Left lung (tissue), 10 donors: ENCODE results near the gene ZNF644. TPM values are rescaled to one million over a fixed set of nuclear protein-coding genes. Genes with fewer than 3 reads are reported as not detected.
A peak's percentile ranks its signal among the peaks of the same experiment; 100 is the strongest.

Experiments
- ATAC-seq: fragments of 200-7000 bp; cut with Tn5 transposase; one replicate; pipeline ENCODE4 v1.9.1; 2020; ENCODE audit warnings: moderate library complexity
- DNase-seq, 4 donors: peaks; one replicate each; pipeline ENCODE4 v3.0.0-alpha.2; 2013 to 2020
- H3K27ac ChIP-seq, 2 donors: fragments of 200-600 bp; sonication (generic) in 1 of 2; one replicate each; pipeline versions ENCODE4 v1.5.0 to v1.8.0; 2020 to 2021
- H3K27me3 ChIP-seq, 2 donors: fragments of 200-600 bp; sonication (generic) in 1 of 2; one replicate each; pipeline versions ENCODE4 v1.5.0 to v1.8.0; 2020 to 2021
- H3K36me3 ChIP-seq, 2 donors: fragments of 200-600 bp; sonication (generic) in 1 of 2; one replicate each; pipeline versions ENCODE4 v1.5.0 to v1.8.0; 2020 to 2021
- H3K4me1 ChIP-seq, 2 donors: fragments of 200-600 bp; one replicate each; pipeline ENCODE4 v1.8.0; 2021
- H3K4me3 ChIP-seq, 2 donors: fragments of 200-600 bp; sonication (generic) in 1 of 2; one replicate each; pipeline versions ENCODE4 v1.5.0 to v1.8.0; 2020 to 2021; ENCODE audit warnings: mild to moderate bottlenecking in 1 of 2
- H3K9me3 ChIP-seq, 2 donors: fragments of 200-600 bp; sonication (generic) in 1 of 2; one replicate each; pipeline versions ENCODE4 v1.5.0 to v1.8.0; 2020 to 2021
- CTCF ChIP-seq, 2 donors: fragments of 200-600 bp; sonication (generic) in 1 of 2; IDR thresholded peaks; one replicate each; pipeline versions ENCODE4 v1.5.0 to v1.8.0; 2021; ENCODE audit warnings: antibody characterized with exemption in 2 of 2
- intact Hi-C, 2 donors: fragments of 100-400 bp; cut with DNase I; formaldehyde crosslinking; loops; one replicate each; pipeline versions ENCODE4 v1.11.2 to v1.14.2; 2022
- polyA plus RNA-seq, 6 donors: library from polyadenylated mRNA; unstranded; fragments of 120-200 nt; gene quantifications; one replicate each; pipeline ENCODE4 v1.2.1, GENCODE V29; 2013; ENCODE audit not compliant: insufficient read length in 6 of 6
- total RNA-seq, 2 donors: library from RNA; stranded (reverse); fragmentation: NEBNext Ultra II Directional; extraction: Animal tissue kit (Norgen Biotek cat#: 25700); gene quantifications; one replicate each; pipeline ENCODE4 v1.2.1, GENCODE V29; 2021
- donor health status: DM: no; HTN: yes; CAD: no.
- donor health status: DM: no; HTN: no; CAD: no.

Gene ZNF644
- total and polyA plus RNA-seq, 8 donors, result 52.6 to 73.0 (median 65.5) TPM

GRCh38 chr1:91014475-91014874 lies 7.4 kb downstream of the ZNF644 start:
- no peaks in the 10 kb centered on the region for H3K9me3 ChIP-seq
- no peak overlapping the region for H3K27ac ChIP-seq
- H3K4me1 ChIP-seq, result peaks cover 9 to 75% of the 10 kb centered on the region in 2 donors
- H3K4me3 ChIP-seq, result no peak overlapping the region
- intact Hi-C loops, result no loop called here
- DNase-seq (no peak), ATAC-seq (no peak)
- no peaks in the 10 kb centered on the region for H3K36me3 ChIP-seq
- TF ChIP-seq CTCF (IDR thresholded peaks at IDR 0.05), result no peak
- H3K27me3 ChIP-seq, result no peaks in the 10 kb centered on the region

GRCh38 chr1:91013302-91013701 lies 8.5 kb downstream of the ZNF644 start:
- no peak for DNase-seq
- no peak for ATAC-seq
- TF ChIP-seq CTCF (IDR thresholded peaks at IDR 0.05), result no peak

GRCh38 chr1:91012196-91012595 lies 9.6 kb downstream of the ZNF644 start:
- ATAC-seq, result peak; percentile 15
- H3K9me3 ChIP-seq, result no peaks in the 10 kb centered on the region
- no peak overlapping the region for H3K4me3 ChIP-seq
- no peak for DNase-seq
- H3K27ac ChIP-seq, result no peak overlapping the region
- peaks cover 6 to 55% of the 10 kb centered on the region in 2 donors for H3K4me1 ChIP-seq
- no peaks in the 10 kb centered on the region for H3K27me3 ChIP-seq
- H3K36me3 ChIP-seq, result no peaks in the 10 kb centered on the region
- intact Hi-C loops, result no loop called here
- TF ChIP-seq CTCF (IDR thresholded peaks at IDR 0.05), result no peak

More at GRCh38 chr1:91013302-91013701, 8.5 kb downstream of the ZNF644 start:
- Histone ChIP-seq H3K27me3 (no peaks in the 10 kb centered on the region), H3K4me1 (peaks cover 8 to 63% of the 10 kb centered on the region in 2 donors), H3K4me3 (no peak overlapping the region), H3K36me3 (no peaks in the 10 kb centered on the region), H3K27ac (no peak overlapping the region), H3K9me3 (no peaks in the 10 kb centered on the region)
- intact Hi-C loops, result no loop called here

GRCh38 chr1:91011726-91012125 lies 10.1 kb downstream of the ZNF644 start:
- H3K4me1 ChIP-seq, result peaks cover 3 to 50% of the 10 kb centered on the region in 2 donors
- H3K27me3 ChIP-seq, result no peaks in the 10 kb centered on the region
- H3K4me3 ChIP-seq, result no peak overlapping the region
- intact Hi-C loops, result no loop called here
- DNase-seq, result no peak
- no peaks in the 10 kb centered on the region for H3K36me3 ChIP-seq
- ATAC-seq, result peak; percentile 56
- no peaks in the 10 kb centered on the region for H3K9me3 ChIP-seq
- no peak overlapping the region for H3K27ac ChIP-seq
- TF ChIP-seq CTCF (IDR thresholded peaks at IDR 0.05), result no peak

- no peak for ATAC-seq
Measured at GRCh38 chr1:91007827-91008226, 14.0 kb downstream of the ZNF644 start.

More at GRCh38 chr1:91007827-91008226, 14.0 kb downstream of the ZNF644 start:
- Histone ChIP-seq H3K27ac (no peak overlapping the region), H3K4me1 (peaks cover 0 to 25% of the 10 kb centered on the region in 2 donors), H3K4me3 (no peak overlapping the region), H3K36me3 (no peaks in the 10 kb centered on the region), H3K27me3 (no peaks in the 10 kb centered on the region), H3K9me3 (no peaks in the 10 kb centered on the region)
- no peak for TF ChIP-seq CTCF (IDR thresholded peaks at IDR 0.05)
- DNase-seq, result no peak
- intact Hi-C loops, result no loop called here
